B cell (primary cell): ENCODE data around the gene CTBS. TPM values are rescaled to one million over a fixed set of nuclear protein-coding genes. Genes with fewer than 3 reads are reported as not detected.

ENCODE experiments used
- ATAC-seq: fragments of 200-7000 bp; cut with Tn5 transposase; one replicate; pipeline ENCODE4 v1.10.0; 2021; ENCODE audit warnings: low read depth, mild to moderate bottlenecking, moderate number of reproducible peaks, moderate library complexity
- CTCF ChIA-PET: fragments of 350-600 bp; sonication (Branson Sonifier 250); formaldehyde crosslinking; loops from one replicate; lab custom pipeline; 2021; ENCODE audit warnings: antibody characterized with exemption, inconsistent platforms; lab: Charles Lee
- POLR2A ChIA-PET: fragments of 350-600 bp; sonication (Branson Sonifier 250); formaldehyde crosslinking; loops from one replicate; lab custom pipeline; 2021; ENCODE audit warnings: antibody characterized with exemption; lab: Charles Lee
- DNase-seq: peaks from one replicate; pipeline ENCODE4 v3.0.0; 2013
- H2AFZ ChIP-seq: 2 replicates; pipeline ENCODE4 v1.6.1; 2012; ENCODE audit warnings: mild to moderate bottlenecking, low read depth, low read length; ENCODE audit not compliant: insufficient read depth, poor library complexity, severe bottlenecking
- H3K27ac ChIP-seq, 2 donors: 1 replicate in 1 of 2; 2 replicates in 1 of 2; pipeline ENCODE4 v1.5.1; 2012 to 2013; ENCODE audit warnings: low read length in 2 of 2, mild to moderate bottlenecking in 2 of 2, moderate library complexity in 1 of 2
- H3K27me3 ChIP-seq, 4 experiments: fragments of 200-600 bp in 1 of 4; sonication (generic) in 1 of 4; replicated peaks in 1 of 4; 1 replicate in 2 of 4; 2 replicates in 2 of 4; pipeline versions ENCODE4 v1.6.1 to v1.7.0; 2013 to 2016; ENCODE audit warnings: low read length in 3 of 4, mild to moderate bottlenecking in 2 of 4, mixed read lengths in 1 of 4, moderate library complexity in 1 of 4; ENCODE audit not compliant: insufficient read depth in 4 of 4, control insufficient read depth in 3 of 4; ENCODE audit errors: control extremely low read depth in 1 of 4
- H3K36me3 ChIP-seq, 2 experiments: replicated peaks in 1 of 2; 1 replicate in 1 of 2; 2 replicates in 1 of 2; pipeline versions ENCODE4 v1.6.1 to v1.7.1; 2013; ENCODE audit warnings: low read length in 1 of 2; ENCODE audit not compliant: insufficient read depth in 2 of 2, control insufficient read depth in 1 of 2; ENCODE audit errors: control extremely low read depth in 1 of 2, extremely low read depth in 1 of 2
- H3K4me1 ChIP-seq, 2 donors: fragments of 200-600 bp in 1 of 2; sonication (generic) in 1 of 2; 1 replicate in 1 of 2; 2 replicates in 1 of 2; pipeline versions ENCODE4 v1.5.1 to v1.6.1; 2013 to 2017; ENCODE audit warnings: low read length in 2 of 2; ENCODE audit not compliant: control insufficient read depth in 2 of 2, insufficient read depth in 2 of 2
- H3K4me2 ChIP-seq: replicated peaks from 2 replicates; pipeline ENCODE3; 2012; ENCODE audit warnings: mild to moderate bottlenecking, low read depth, low read length; ENCODE audit not compliant: poor library complexity, severe bottlenecking
- H3K4me3 ChIP-seq, 5 experiments: fragments of 200-600 bp in 1 of 5; sonication (generic) in 1 of 5; 1 replicate in 3 of 5; 2 replicates in 2 of 5; pipeline versions ENCODE4 v1.5.1 to v1.7.0; 2011 to 2016; ENCODE audit warnings: low read length in 4 of 5, mild to moderate bottlenecking in 4 of 5, low read depth in 2 of 5, control low read depth in 1 of 5, moderate library complexity in 1 of 5; ENCODE audit not compliant: insufficient read depth in 1 of 5; ENCODE audit errors: control extremely low read depth in 1 of 5, extremely low read depth in 1 of 5
- H3K79me2 ChIP-seq: fragments of 200-600 bp; sonication (generic); one replicate; pipeline ENCODE4 v1.6.0; 2016; ENCODE audit warnings: low read length; ENCODE audit not compliant: control insufficient read depth, insufficient read depth
- H3K9ac ChIP-seq: fragments of 200-600 bp; sonication (generic); 2 replicates; pipeline ENCODE4 v1.6.1; 2017; ENCODE audit warnings: mild to moderate bottlenecking, low read length, moderate library complexity
- H3K9me3 ChIP-seq, 3 donors: one replicate each; pipeline versions ENCODE4 v1.6.1 to v1.7.1; 2013; ENCODE audit warnings: low read length in 2 of 3; ENCODE audit not compliant: control insufficient read depth in 2 of 3, insufficient read depth in 1 of 3; ENCODE audit errors: control extremely low read depth in 1 of 3
- H4K20me1 ChIP-seq: 2 replicates; pipeline ENCODE4 v1.6.0; 2012; ENCODE audit warnings: mild to moderate bottlenecking, low read length; ENCODE audit not compliant: insufficient read depth, control insufficient read depth, poor library complexity, severe bottlenecking
- H3K27ac Mint-ChIP-seq: one replicate; pipeline ENCODE4 v1.8.0; 2021; ENCODE audit warnings: mixed read lengths
- H3K27me3 Mint-ChIP-seq: one replicate; pipeline ENCODE4 v1.8.0; 2021; ENCODE audit warnings: mixed read lengths
- H3K4me1 Mint-ChIP-seq: one replicate; pipeline ENCODE4 v1.8.0; 2021; ENCODE audit warnings: mixed read lengths
- H3K4me3 Mint-ChIP-seq: one replicate; pipeline ENCODE4 v1.8.0; 2021; ENCODE audit warnings: mixed read lengths
- H3K9me3 Mint-ChIP-seq: one replicate; pipeline ENCODE4 v1.8.0; 2022; ENCODE audit warnings: mixed read lengths; ENCODE audit not compliant: insufficient read depth
- CTCF ChIP-seq: fragments of 200-600 bp; IDR thresholded peaks from one replicate; pipeline ENCODE4 v1.8.0; 2022; ENCODE audit warnings: antibody characterized with exemption, mild to moderate bottlenecking
- EZH2 ChIP-seq: IDR thresholded peaks from 2 replicates; pipeline ENCODE4 v1.6.1; 2012; ENCODE audit warnings: borderline replicate concordance, low read depth, mild to moderate bottlenecking, moderate library complexity, low read length; ENCODE audit not compliant: insufficient read depth, poor library complexity, severe bottlenecking
- WGBS: methylation state at CpG from one replicate; pipeline ENCODE4 v1.1.5; 2013; ENCODE audit warnings: missing lambda C conversion rate; ENCODE audit not compliant: insufficient coverage; 5-methylcytosine and 5-hydroxymethylcytosine counted together
- intact Hi-C: fragments of 100-400 bp; cut with micrococcal nuclease; formaldehyde crosslinking; loops from one replicate; pipeline ENCODE4 v1.10.0; 2022
- polyA plus RNA-seq: library from polyadenylated mRNA; depleted of rRNA; stranded (reverse); fragments of >200 nt; gene quantifications from 2 replicates; pipeline ENCODE4 v1.2.3, GENCODE V29; 2012
- total RNA-seq, 2 donors: library from RNA; stranded (reverse); fragments of 120-200 nt in 1 of 2; gene quantifications; 1 replicate in 1 of 2; 2 replicates in 1 of 2; pipeline versions ENCODE4 v1.2.3 to v1.2.4, GENCODE V29; 2013 to 2022

CTBS gene
- total and polyA plus RNA-seq, 2 donors (not counting 1 experiment from before 2014, with no cell fraction given): 13.6 to 19.1 TPM

GRCh38 chr1:84505493-84506001, 68.7 kb downstream of the CTBS start:
- Mint-ChIP-seq H3K27ac (peak overlapping the region; percentile 98), H3K4me1 (peaks cover 37% of the 10 kb centered on the region), H3K27me3 (no peaks in the 10 kb centered on the region), H3K4me3 (peak overlapping the region; percentile 95), H3K9me3 (no peaks in the 10 kb centered on the region)
- Histone ChIP-seq H3K36me3 (peaks cover 0 to 5% of the 10 kb centered on the region in 2 experiments), H3K4me1 (peaks cover 23 to 27% of the 10 kb centered on the region in 2 donors), H3K27me3 (no peaks in the 10 kb centered on the region), H3K79me2 (peaks cover 48% of the 10 kb centered on the region), H3K9ac (peak overlapping the region; percentile 73), H3K9me3 (peaks cover 0 to 7% (median 0%) of the 10 kb centered on the region in 3 donors), H4K20me1 (peaks cover 7% of the 10 kb centered on the region), H3K27ac (peak overlapping the region; percentile 82 to 89), H3K4me3 (peak overlapping the region; percentile 82 to 98 (median 89)), H3K4me2 (peak overlapping the region; percentile 84), H2AFZ (peak overlapping the region; percentile 84)
- TF ChIP-seq EZH2 (no peak), CTCF (no peak)
- ChIA-PET POLR2A (interaction anchor here (0.9 to 2.7 kb wide), 6 partner anchors 25 to 771 kb away, joined by 3 to 41 read pairs (median 7); partner anchors contain the start of genes BCL10, CTBS, PRKACB and RPF1), CTCF (interaction anchor here (0.5 to 2.2 kb wide), 8 partner anchors 10 to 759 kb away, joined by 3 to 11 read pairs (median 4); partner anchors contain the start of gene CTBS)
- ATAC-seq (peak; percentile 46), DNase-seq (no peak)
- intact Hi-C loops: loop anchor here (1.0 to 10.0 kb wide), 13 partner anchors 26 to 772 kb away; partner anchors contain the start of genes BCL10, CTBS, PRKACB and RPF1
- WGBS: under 1% methylated on average over 47 of the region's 47 CpGs
